ENCODE results near the gene CDH4.
A peak's percentile ranks its signal among the peaks of the same experiment; 100 is the strongest.

Gene CDH4

GRCh38 chr20:61535091-61535490 is 283.0 kb downstream of the CDH4 start:
- H4K8ac ChIP-seq (ENCODE audit: low read depth, low read length): no peak overlapping the region
- H3K14ac ChIP-seq (ENCODE audit: low read length): peak overlapping the region; percentile 3
- H2AFZ ChIP-seq (ENCODE audit: low read length): no peak overlapping the region
- no peak overlapping the region for H2BK15ac ChIP-seq (ENCODE audit: low read length)
- no peak overlapping the region for H2BK5ac ChIP-seq (ENCODE audit: low read length)
- no peak overlapping the region for H3K18ac ChIP-seq (ENCODE audit: low read length)
- peaks cover 2% of the 10 kb centered on the region for H3K79me1 ChIP-seq (ENCODE audit: low read depth, low read length)
- no peak overlapping the region for H3K9ac ChIP-seq (ENCODE audit: low read depth, low read length, poor library complexity)
- peaks cover 4 to 12% of the 10 kb centered on the region in 2 donors for H3K4me1 ChIP-seq (ENCODE audit: control insufficient read depth in 2 of 2, insufficient read depth in 1 of 2, low read depth in 1 of 2, low read length in 2 of 2)
- H3K4me2 ChIP-seq (ENCODE audit: insufficient read depth, low read length, poor library complexity, severe bottlenecking): no peak overlapping the region
- no peak overlapping the region for H3K4me3 ChIP-seq (ENCODE audit: low read length in 2 of 2)
- H3K23ac ChIP-seq (ENCODE audit: low read depth, low read length, poor library complexity): no peak overlapping the region
- H2BK12ac ChIP-seq (ENCODE audit: low read length): no peak overlapping the region
- H3K36me3 ChIP-seq (replicated peaks in 1 of 2; ENCODE audit: control insufficient read depth in 2 of 2, insufficient read depth in 2 of 2, low read length in 2 of 2): no peaks in the 10 kb centered on the region
- no peak overlapping the region for H4K91ac ChIP-seq (ENCODE audit: low read depth, low read length, poor library complexity)
- no CpG with 5 or more reads among the region's 10 CpGs for WGBS, 2 donors (ENCODE audit: extremely low coverage in 2 of 2, insufficient read length in 2 of 2, insufficient replicate concordance in 1 of 2)
- no peaks in the 10 kb centered on the region for H3K9me3 ChIP-seq (replicated peaks in 1 of 2; ENCODE audit: control insufficient read depth in 2 of 2, insufficient read depth in 1 of 2, low read depth in 1 of 2, low read length in 2 of 2)
- no peak overlapping the region for H2BK120ac ChIP-seq (ENCODE audit: low read depth, low read length)
- DNase-seq (ENCODE audit: low spot score): no peak
- H3K27ac ChIP-seq (replicated peaks; ENCODE audit: low read length): no peak overlapping the region
- H3K4ac ChIP-seq (ENCODE audit: low read length): no peak overlapping the region
- no peak overlapping the region for H2AK5ac ChIP-seq (ENCODE audit: low read depth, low read length)
- no peaks in the 10 kb centered on the region for H3K27me3 ChIP-seq (ENCODE audit: control insufficient read depth in 3 of 3, insufficient read depth in 3 of 3, low read depth in 1 of 3, low read length in 3 of 3)

GRCh38 chr20:61535536-61535935 is 283.5 kb downstream of the CDH4 start:
- DNase-seq (ENCODE audit: low spot score): no peak

GRCh38 chr20:61535956-61536355 is 283.9 kb downstream of the CDH4 start:
- peak overlapping the region; percentile 11 for H3K18ac ChIP-seq (ENCODE audit: low read length)
- H3K4me3 ChIP-seq (ENCODE audit: low read length in 2 of 2): no peak overlapping the region
- H2AK5ac ChIP-seq (ENCODE audit: low read depth, low read length): peak overlapping the region; percentile 74
- no peak overlapping the region for H3K27ac ChIP-seq (replicated peaks; ENCODE audit: low read length)
- no peak overlapping the region for H4K91ac ChIP-seq (ENCODE audit: low read depth, low read length, poor library complexity)
- no peak overlapping the region for H3K9ac ChIP-seq (ENCODE audit: low read depth, low read length, poor library complexity)
- no peak overlapping the region for H4K8ac ChIP-seq (ENCODE audit: low read depth, low read length)
- no peak overlapping the region for H2BK15ac ChIP-seq (ENCODE audit: low read length)
- peaks cover 4 to 12% of the 10 kb centered on the region in 2 donors for H3K4me1 ChIP-seq (ENCODE audit: control insufficient read depth in 2 of 2, insufficient read depth in 1 of 2, low read depth in 1 of 2, low read length in 2 of 2)
- no peaks in the 10 kb centered on the region for H3K36me3 ChIP-seq (replicated peaks in 1 of 2; ENCODE audit: control insufficient read depth in 2 of 2, insufficient read depth in 2 of 2, low read length in 2 of 2)
- H2AFZ ChIP-seq (ENCODE audit: low read length): no peak overlapping the region
- peak overlapping the region; percentile 8 for H2BK120ac ChIP-seq (ENCODE audit: low read depth, low read length)
- H3K14ac ChIP-seq (ENCODE audit: low read length): peak overlapping the region; percentile 43
- WGBS, 2 donors (ENCODE audit: extremely low coverage in 2 of 2, insufficient read length in 2 of 2, insufficient replicate concordance in 1 of 2): no CpG with 5 or more reads among the region's 8 CpGs
- no peaks in the 10 kb centered on the region for H3K9me3 ChIP-seq (replicated peaks in 1 of 2; ENCODE audit: control insufficient read depth in 2 of 2, insufficient read depth in 1 of 2, low read depth in 1 of 2, low read length in 2 of 2)
- H3K27me3 ChIP-seq (ENCODE audit: control insufficient read depth in 3 of 3, insufficient read depth in 3 of 3, low read depth in 1 of 3, low read length in 3 of 3): no peaks in the 10 kb centered on the region
- no peak overlapping the region for H3K4me2 ChIP-seq (ENCODE audit: insufficient read depth, low read length, poor library complexity, severe bottlenecking)
- no peak overlapping the region for H2BK5ac ChIP-seq (ENCODE audit: low read length)
- no peak overlapping the region for H3K4ac ChIP-seq (ENCODE audit: low read length)
- H3K79me1 ChIP-seq (ENCODE audit: low read depth, low read length): peaks cover 2% of the 10 kb centered on the region
- DNase-seq (ENCODE audit: low spot score): no peak
- H2BK12ac ChIP-seq (ENCODE audit: low read length): no peak overlapping the region
- H3K23ac ChIP-seq (ENCODE audit: low read depth, low read length, poor library complexity): no peak overlapping the region

More at GRCh38 chr20:61535536-61535935, 283.5 kb downstream of the CDH4 start:
- H2BK5ac ChIP-seq (ENCODE audit: low read length): no peak overlapping the region
- H2AFZ ChIP-seq (ENCODE audit: low read length): no peak overlapping the region
- H2AK5ac ChIP-seq (ENCODE audit: low read depth, low read length): peak overlapping the region; percentile 74
- H3K4me1 ChIP-seq (ENCODE audit: control insufficient read depth in 2 of 2, insufficient read depth in 1 of 2, low read depth in 1 of 2, low read length in 2 of 2): peaks cover 4 to 12% of the 10 kb centered on the region in 2 donors
- no peak overlapping the region for H3K14ac ChIP-seq (ENCODE audit: low read length)
- H3K18ac ChIP-seq (ENCODE audit: low read length): no peak overlapping the region
- H3K79me1 ChIP-seq (ENCODE audit: low read depth, low read length): peaks cover 2% of the 10 kb centered on the region
- H3K27me3 ChIP-seq (ENCODE audit: control insufficient read depth in 3 of 3, insufficient read depth in 3 of 3, low read depth in 1 of 3, low read length in 3 of 3): no peaks in the 10 kb centered on the region
- no peak overlapping the region for H2BK12ac ChIP-seq (ENCODE audit: low read length)
- H3K4ac ChIP-seq (ENCODE audit: low read length): no peak overlapping the region
- no peak overlapping the region for H3K4me2 ChIP-seq (ENCODE audit: insufficient read depth, low read length, poor library complexity, severe bottlenecking)
- no peak overlapping the region for H2BK15ac ChIP-seq (ENCODE audit: low read length)
- H3K9ac ChIP-seq (ENCODE audit: low read depth, low read length, poor library complexity): no peak overlapping the region
- no peaks in the 10 kb centered on the region for H3K9me3 ChIP-seq (replicated peaks in 1 of 2; ENCODE audit: control insufficient read depth in 2 of 2, insufficient read depth in 1 of 2, low read depth in 1 of 2, low read length in 2 of 2)
- H2BK120ac ChIP-seq (ENCODE audit: low read depth, low read length): peak overlapping the region; percentile 8
- no CpG with 5 or more reads among the region's 13 CpGs for WGBS, 2 donors (ENCODE audit: extremely low coverage in 2 of 2, insufficient read length in 2 of 2, insufficient replicate concordance in 1 of 2)
- no peak overlapping the region for H3K4me3 ChIP-seq (ENCODE audit: low read length in 2 of 2)
- H4K8ac ChIP-seq (ENCODE audit: low read depth, low read length): no peak overlapping the region
- H4K91ac ChIP-seq (ENCODE audit: low read depth, low read length, poor library complexity): no peak overlapping the region
- H3K23ac ChIP-seq (ENCODE audit: low read depth, low read length, poor library complexity): no peak overlapping the region
- H3K27ac ChIP-seq (replicated peaks; ENCODE audit: low read length): no peak overlapping the region
- H3K36me3 ChIP-seq (replicated peaks in 1 of 2; ENCODE audit: control insufficient read depth in 2 of 2, insufficient read depth in 2 of 2, low read length in 2 of 2): no peaks in the 10 kb centered on the region

DNA sequence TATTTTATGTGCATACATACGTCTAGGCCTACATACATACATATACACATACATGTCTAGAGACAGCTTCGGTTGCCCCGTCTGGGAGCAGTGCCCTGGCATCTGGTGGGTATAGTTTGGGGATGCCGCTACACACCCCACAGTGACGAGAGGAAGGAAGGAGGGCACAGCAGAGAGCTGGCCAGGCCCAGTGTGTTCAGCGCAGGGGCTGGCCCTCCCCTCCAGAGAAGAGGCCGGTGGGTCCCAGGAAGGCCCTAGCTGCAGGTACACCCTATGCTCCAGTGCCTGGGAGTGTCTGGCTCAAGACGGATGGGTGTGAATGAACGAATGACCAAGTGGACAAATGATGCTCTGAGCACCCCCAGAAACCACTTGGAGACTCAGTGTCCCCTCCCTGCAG is 284.6 kb downstream of the CDH4 start:
- Histone ChIP-seq H3K23ac (ENCODE audit: low read depth, low read length, poor library complexity) (peak overlapping the region; percentile 34), H3K4ac (ENCODE audit: low read length) (no peak overlapping the region), H3K18ac (ENCODE audit: low read length) (peak overlapping the region; percentile 52), H2AFZ (ENCODE audit: low read length) (no peak overlapping the region), H3K14ac (ENCODE audit: low read length) (no peak overlapping the region), H3K36me3 (replicated peaks in 1 of 2; ENCODE audit: control insufficient read depth in 2 of 2, insufficient read depth in 2 of 2, low read length in 2 of 2) (no peaks in the 10 kb centered on the region), H3K27ac (replicated peaks; ENCODE audit: low read length) (no peak overlapping the region), H2AK5ac (ENCODE audit: low read depth, low read length) (peak overlapping the region; percentile 26), H2BK15ac (ENCODE audit: low read length) (no peak overlapping the region), H3K4me3 (ENCODE audit: low read length in 2 of 2) (no peak overlapping the region), H3K4me1 (ENCODE audit: control insufficient read depth in 2 of 2, insufficient read depth in 1 of 2, low read depth in 1 of 2, low read length in 2 of 2) (peaks cover 4 to 12% of the 10 kb centered on the region in 2 donors), H2BK12ac (ENCODE audit: low read length) (no peak overlapping the region), H3K9ac (ENCODE audit: low read depth, low read length, poor library complexity) (peak overlapping the region; percentile 10), H2BK5ac (ENCODE audit: low read length) (peak overlapping the region; percentile 70), H3K27me3 (ENCODE audit: control insufficient read depth in 3 of 3, insufficient read depth in 3 of 3, low read depth in 1 of 3, low read length in 3 of 3) (no peaks in the 10 kb centered on the region), H3K9me3 (replicated peaks in 1 of 2; ENCODE audit: control insufficient read depth in 2 of 2, insufficient read depth in 1 of 2, low read depth in 1 of 2, low read length in 2 of 2) (peaks cover 0 to under 1% of the 10 kb centered on the region in 2 donors), H3K79me1 (ENCODE audit: low read depth, low read length) (peaks cover 2% of the 10 kb centered on the region), H4K8ac (ENCODE audit: low read depth, low read length) (no peak overlapping the region), H3K4me2 (ENCODE audit: insufficient read depth, low read length, poor library complexity, severe bottlenecking) (no peak overlapping the region), H2BK120ac (ENCODE audit: low read depth, low read length) (peak overlapping the region; percentile 56), H4K91ac (ENCODE audit: low read depth, low read length, poor library complexity) (no peak overlapping the region)
- no peak for DNase-seq (ENCODE audit: low spot score)
- WGBS, 2 donors (ENCODE audit: extremely low coverage in 2 of 2, insufficient read length in 2 of 2, insufficient replicate concordance in 1 of 2): no CpG with 5 or more reads among the region's 9 CpGs
